Measurements from ENCODE around the gene CIART. TPM values are rescaled to one million over a fixed set of nuclear protein-coding genes. Genes with fewer than 3 reads are reported as not detected.
"Not testable (repeated sequence)": the region's sequence is repeated elsewhere in the genome, so short reads cannot be mapped to it uniquely, and the experiment has no call there.

CIART gene
- total and polyA plus RNA-seq, 10 donors, result 0.83 to 3.9 (median 1.5) TPM; not detected in 1

- no peak overlapping the region for H3K4me3 ChIP-seq
Measured at GRCh38 chr1:150309758-150310508, 27.6 kb downstream of the CIART start.

GRCh38 chr1:150311762-150312161 lies 29.4 kb downstream of the CIART start:
- TF ChIP-seq POLR2A (IDR thresholded peaks at IDR 0.05) (no peak), CTCF (IDR thresholded peaks at IDR 0.05 in 8 of 11, conservative IDR thresholded peaks at IDR 0.05 in 3 of 11) (no peak), POLR2AphosphoS5 (IDR thresholded peaks at IDR 0.05) (no peak)
- H3K27ac ChIP-seq, result no peak overlapping the region
- peaks cover 0 to 39% (median 15%) of the 10 kb centered on the region in 6 donors for H3K36me3 ChIP-seq
- WGBS, 5 donors, result 92 to 97% (median 95%) methylated on average over 2 of the region's 2 CpGs
- no peaks in the 10 kb centered on the region for H3K27me3 ChIP-seq (replicated peaks in 1 of 7)
- H3K4me1 ChIP-seq, result no peaks in the 10 kb centered on the region
- no peaks in the 10 kb centered on the region for H3K9me3 ChIP-seq
- H3K4me3 ChIP-seq, result no peak overlapping the region
- no peak for DNase-seq
- intact Hi-C loops (cut with DNase I; ENCODE audit: low total_unique reads), result no loop called here

More at GRCh38 chr1:150309758-150310508, 27.6 kb downstream of the CIART start:
- H3K9me3 ChIP-seq, result no peaks in the 10 kb centered on the region
- no peak for DNase-seq
- peaks cover 0 to 57% (median 15%) of the 10 kb centered on the region in 6 donors for H3K36me3 ChIP-seq
- H3K4me1 ChIP-seq, result no peaks in the 10 kb centered on the region
- no peak for TF ChIP-seq POLR2AphosphoS5 (IDR thresholded peaks at IDR 0.05)
- H3K27me3 ChIP-seq (replicated peaks in 1 of 7), result no peaks in the 10 kb centered on the region
- H3K27ac ChIP-seq, result no peak overlapping the region
- intact Hi-C loops (cut with DNase I; ENCODE audit: low total_unique reads), result no loop called here
- WGBS, 5 donors, result 81 to 90% (median 82%) methylated on average over 10 of the region's 10 CpGs

GRCh38 chr1:150314691-150315090 lies 32.3 kb downstream of the CIART start:
- DNase-seq; intact Hi-C loops (cut with DNase I; ENCODE audit: low total_unique reads): not testable (repeated sequence)

GRCh38 chr1:150320667-150320978 lies 38.3 kb downstream of the CIART start:
- 66 to 81% (median 72%) methylated on average over 8 of the region's 8 CpGs for WGBS, 5 donors

More at GRCh38 chr1:150314691-150315090, 32.3 kb downstream of the CIART start:
- 94 to 99% (median 97%) methylated on average over 4 of the region's 4 CpGs for WGBS, 5 donors
- H3K36me3 ChIP-seq; H3K27ac ChIP-seq; H3K4me1 ChIP-seq; H3K27me3 ChIP-seq (replicated peaks in 1 of 7); H3K4me3 ChIP-seq; H3K9me3 ChIP-seq: not testable (repeated sequence)

More at GRCh38 chr1:150320667-150320978, 38.3 kb downstream of the CIART start:
- Histone ChIP-seq H3K27ac (peak overlapping the region; percentile 88 to 95 (median 93)), H3K9me3 (no peaks in the 10 kb centered on the region), H3K36me3 (peaks cover 0 to 26% (median 9%) of the 10 kb centered on the region in 6 donors), H3K4me1 (peaks cover 11 to 47% (median 30%) of the 10 kb centered on the region in 6 donors), H3K4me3 (peak overlapping the region; percentile 52 to 82 (median 70)), H3K27me3 (replicated peaks in 1 of 7) (no peaks in the 10 kb centered on the region)
- TF ChIP-seq POLR2AphosphoS5 (IDR thresholded peaks at IDR 0.05) (no peak), POLR2A (IDR thresholded peaks at IDR 0.05) (no peak), CTCF (IDR thresholded peaks at IDR 0.05 in 8 of 11, conservative IDR thresholded peaks at IDR 0.05 in 3 of 11) (no peak)
- intact Hi-C loops (cut with DNase I; ENCODE audit: low total_unique reads), result no loop called here
- DNase-seq, result no peak

All from spleen (tissue), 11 donors.